DND-41 (cell line): ENCODE data around the gene SMCR8.

Source experiments
- ATAC-seq: fragments of 200-7000 bp; cut with Tn5 transposase; 3 replicates; pipeline ENCODE4 v1.9.1; 2021; ENCODE audit warnings: low read depth; ENCODE audit not compliant: insufficient read depth
- DNase-seq: peaks from one replicate; pipeline ENCODE4 v3.0.0-alpha.2; 2020
- H2AFZ ChIP-seq: 2 replicates; pipeline ENCODE4 v1.6.0; 2012; ENCODE audit warnings: low read depth, low read length
- H3K27ac ChIP-seq: 2 replicates; pipeline ENCODE4 v1.5.1; 2012; ENCODE audit warnings: low read length, inconsistent platforms
- H3K27me3 ChIP-seq: fragments of 200-600 bp; sonication (generic); 2 replicates; pipeline ENCODE4 v1.6.0; 2012; ENCODE audit warnings: low read length, mild to moderate bottlenecking, inconsistent platforms; ENCODE audit not compliant: insufficient read depth, poor library complexity
- H3K36me3 ChIP-seq: 2 replicates; pipeline ENCODE4 v1.5.1; 2012; ENCODE audit warnings: low read length, inconsistent platforms; ENCODE audit not compliant: insufficient read depth
- H3K4me1 ChIP-seq: 2 replicates; pipeline ENCODE4 v1.5.1; 2012; ENCODE audit warnings: mild to moderate bottlenecking, low read length; ENCODE audit not compliant: insufficient read depth
- H3K4me2 ChIP-seq: 2 replicates; pipeline ENCODE4 v1.6.0; 2012; ENCODE audit warnings: mild to moderate bottlenecking, moderate library complexity, low read length, inconsistent platforms; ENCODE audit not compliant: insufficient read depth
- H3K4me3 ChIP-seq, 2 experiments: fragments of 200-600 bp in 1 of 2; shearing (Covaris generic) in 1 of 2; 2 replicates each; pipeline ENCODE4 v1.5.1; 2012 to 2016; ENCODE audit warnings: inconsistent platforms in 2 of 2, low read length in 2 of 2, mild to moderate bottlenecking in 2 of 2, low read depth in 1 of 2, moderate library complexity in 1 of 2
- H3K79me2 ChIP-seq: 2 replicates; pipeline ENCODE4 v1.6.0; 2012; ENCODE audit warnings: low read length, inconsistent platforms; ENCODE audit not compliant: insufficient read depth
- H3K9ac ChIP-seq: 2 replicates; pipeline ENCODE4 v1.6.0; 2012; ENCODE audit warnings: low read depth, mild to moderate bottlenecking, inconsistent platforms, low read length, moderate library complexity
- H3K9me3 ChIP-seq: 2 replicates; pipeline ENCODE4 v1.5.1; 2012; ENCODE audit warnings: low read length, moderate library complexity, mild to moderate bottlenecking, inconsistent platforms; ENCODE audit not compliant: insufficient read depth, severe bottlenecking
- H4K20me1 ChIP-seq: 2 replicates; pipeline ENCODE4 v1.6.0; 2012; ENCODE audit warnings: low read length; ENCODE audit not compliant: insufficient read depth
- EZH2 ChIP-seq: IDR thresholded peaks from 3 replicates; pipeline ENCODE4 v1.6.1; 2012; ENCODE audit warnings: borderline replicate concordance, low read depth, mild to moderate bottlenecking, moderate library complexity, low read length, inconsistent platforms; ENCODE audit not compliant: severe bottlenecking
- TF ChIP-seq, protein P1 (sequence below): IDR thresholded peaks from 2 replicates; pipeline ENCODE4 v1.5.1; 2012; ENCODE audit warnings: borderline replicate concordance, low read length, moderate library complexity, mild to moderate bottlenecking; ENCODE audit not compliant: poor library complexity, severe bottlenecking; ENCODE audit errors: extremely low read depth

Gene SMCR8

DNA sequence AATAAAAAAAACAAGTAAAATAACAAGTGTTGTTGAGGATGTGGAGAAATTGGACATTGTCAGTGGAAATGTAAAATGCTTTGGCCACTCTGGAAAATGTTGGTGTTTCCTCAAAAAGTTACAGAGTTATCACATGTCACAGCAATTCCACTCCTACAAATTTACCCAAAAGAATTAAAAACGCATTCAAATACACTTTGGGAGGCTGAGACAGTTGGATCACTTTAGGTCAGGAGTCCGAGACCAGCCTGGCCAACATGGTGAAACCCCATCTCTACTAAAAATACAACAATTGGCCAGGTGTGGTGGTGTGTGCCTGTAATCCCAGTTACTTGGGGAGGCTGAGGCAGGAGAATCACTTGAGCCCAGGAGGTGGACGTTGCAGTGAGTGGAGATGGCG is 5.9 kb upstream of the SMCR8 start:
- Histone ChIP-seq H3K36me3 (peaks cover 86% of the 10 kb centered on the region), H3K4me3 (no peak overlapping the region)

DNA sequence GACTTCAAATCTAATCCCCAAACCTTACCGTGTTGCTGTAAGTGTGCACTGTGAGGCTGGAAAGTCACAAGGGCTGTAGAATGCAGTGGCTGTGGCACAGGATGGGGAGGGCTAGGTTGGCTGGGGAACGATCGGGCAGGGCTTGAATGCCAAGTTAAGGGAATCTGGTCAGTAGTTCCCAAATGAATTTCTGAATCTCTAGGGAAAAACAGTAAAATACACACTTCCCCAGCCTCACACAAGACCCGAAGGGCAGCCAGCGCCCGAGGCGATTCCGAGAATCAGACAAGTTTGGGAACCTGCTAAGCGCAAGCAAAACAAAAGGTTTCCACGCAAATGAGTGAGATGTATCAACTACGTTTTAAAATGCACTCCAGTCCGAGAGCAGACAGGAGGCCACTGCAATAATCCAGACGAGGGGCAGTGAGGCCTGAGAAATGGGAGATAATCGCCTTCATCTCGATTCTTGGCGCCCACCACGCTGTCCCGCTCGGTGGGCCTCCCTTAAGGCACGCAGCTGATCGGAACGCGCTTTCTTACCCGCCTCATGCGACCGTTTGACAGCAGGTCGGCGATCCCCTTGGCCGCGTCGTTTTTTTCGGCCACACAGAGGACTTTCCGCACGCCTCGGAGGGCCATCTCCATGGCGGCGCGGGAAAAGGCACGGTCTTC is 898 bp upstream of the SMCR8 start:
- peak; percentile 19 for DNase-seq
- Histone ChIP-seq H3K9ac (peak overlapping the region; percentile 82), H3K4me1 (peaks cover 71% of the 10 kb centered on the region), H3K9me3 (no peaks in the 10 kb centered on the region), H3K27ac (peak overlapping the region; percentile 91), H3K79me2 (peaks cover 91% of the 10 kb centered on the region), H3K4me2 (peak overlapping the region; percentile 88), H4K20me1 (peaks cover 69% of the 10 kb centered on the region), H3K27me3 (no peaks in the 10 kb centered on the region), H2AFZ (peak overlapping the region; percentile 87), H3K4me3 (peak overlapping the region; percentile 86 to 99), H3K36me3 (peaks cover 77% of the 10 kb centered on the region)
- TF ChIP-seq, protein P1, sequence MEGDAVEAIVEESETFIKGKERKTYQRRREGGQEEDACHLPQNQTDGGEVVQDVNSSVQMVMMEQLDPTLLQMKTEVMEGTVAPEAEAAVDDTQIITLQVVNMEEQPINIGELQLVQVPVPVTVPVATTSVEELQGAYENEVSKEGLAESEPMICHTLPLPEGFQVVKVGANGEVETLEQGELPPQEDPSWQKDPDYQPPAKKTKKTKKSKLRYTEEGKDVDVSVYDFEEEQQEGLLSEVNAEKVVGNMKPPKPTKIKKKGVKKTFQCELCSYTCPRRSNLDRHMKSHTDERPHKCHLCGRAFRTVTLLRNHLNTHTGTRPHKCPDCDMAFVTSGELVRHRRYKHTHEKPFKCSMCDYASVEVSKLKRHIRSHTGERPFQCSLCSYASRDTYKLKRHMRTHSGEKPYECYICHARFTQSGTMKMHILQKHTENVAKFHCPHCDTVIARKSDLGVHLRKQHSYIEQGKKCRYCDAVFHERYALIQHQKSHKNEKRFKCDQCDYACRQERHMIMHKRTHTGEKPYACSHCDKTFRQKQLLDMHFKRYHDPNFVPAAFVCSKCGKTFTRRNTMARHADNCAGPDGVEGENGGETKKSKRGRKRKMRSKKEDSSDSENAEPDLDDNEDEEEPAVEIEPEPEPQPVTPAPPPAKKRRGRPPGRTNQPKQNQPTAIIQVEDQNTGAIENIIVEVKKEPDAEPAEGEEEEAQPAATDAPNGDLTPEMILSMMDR = no peak
- no peak for TF ChIP-seq EZH2
- ATAC-seq = no peak; the same call in 1 of the 3 replicates

More for the DNA sequence above, 5.9 kb upstream of the SMCR8 start:
- TF ChIP-seq, protein P1 = no peak
- no peak for TF ChIP-seq EZH2
- H3K79me2 ChIP-seq = peaks cover 61% of the 10 kb centered on the region
- ATAC-seq = no peak
- no peak overlapping the region for H2AFZ ChIP-seq
- no peak overlapping the region for H3K9ac ChIP-seq
- no peaks in the 10 kb centered on the region for H3K27me3 ChIP-seq
- H3K4me2 ChIP-seq = no peak overlapping the region
- H3K27ac ChIP-seq = no peak overlapping the region
- peaks cover 34% of the 10 kb centered on the region for H3K4me1 ChIP-seq
- H4K20me1 ChIP-seq = peaks cover 47% of the 10 kb centered on the region
- no peaks in the 10 kb centered on the region for H3K9me3 ChIP-seq
- DNase-seq = no peak

DNA sequence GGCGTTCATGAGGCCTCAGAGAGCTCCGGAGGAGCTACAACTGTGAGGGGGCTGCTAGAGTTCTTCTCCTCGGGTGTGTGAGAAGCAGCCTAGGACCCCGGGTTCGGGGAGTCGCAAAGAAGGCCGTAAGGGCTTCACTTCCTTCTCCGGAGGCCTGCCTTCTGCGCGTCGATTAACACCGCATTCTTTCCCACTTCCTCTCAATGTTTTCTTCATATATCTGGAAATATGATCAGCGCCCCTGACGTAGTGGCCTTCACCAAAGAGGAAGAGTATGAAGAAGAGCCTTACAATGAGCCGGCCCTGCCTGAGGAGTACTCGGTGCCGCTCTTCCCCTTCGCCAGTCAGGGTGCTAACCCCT is 449 bp downstream of the SMCR8 start:
- TF ChIP-seq, protein P1 = no peak
- TF ChIP-seq EZH2 = no peak
- H3K4me3 ChIP-seq = peak overlapping the region; percentile 86 to 99
- DNase-seq (peak; percentile 35), ATAC-seq (no peak)
- H3K9ac ChIP-seq = peak overlapping the region; percentile 82
- peak overlapping the region; percentile 87 for H2AFZ ChIP-seq
- no peaks in the 10 kb centered on the region for H3K9me3 ChIP-seq
- peaks cover 80% of the 10 kb centered on the region for H3K36me3 ChIP-seq
- H3K4me2 ChIP-seq = peak overlapping the region; percentile 88
- H3K79me2 ChIP-seq = peaks cover 94% of the 10 kb centered on the region
- H3K4me1 ChIP-seq = peaks cover 82% of the 10 kb centered on the region
- peak overlapping the region; percentile 91 for H3K27ac ChIP-seq
- no peaks in the 10 kb centered on the region for H3K27me3 ChIP-seq
- peaks cover 75% of the 10 kb centered on the region for H4K20me1 ChIP-seq
